Kasumi-1 (cell line): ENCODE measurements around the gene PIANP.
"Not testable (repeated sequence)": the region's sequence is repeated elsewhere in the genome, so short reads cannot be mapped to it uniquely, and the experiment has no call there.

ENCODE experiments used
- DNase-seq, 2 experiments: peaks; one replicate each; lab custom pipeline; 2025; lab: John Stamatoyannopoulos, UW

PIANP gene, protein sequence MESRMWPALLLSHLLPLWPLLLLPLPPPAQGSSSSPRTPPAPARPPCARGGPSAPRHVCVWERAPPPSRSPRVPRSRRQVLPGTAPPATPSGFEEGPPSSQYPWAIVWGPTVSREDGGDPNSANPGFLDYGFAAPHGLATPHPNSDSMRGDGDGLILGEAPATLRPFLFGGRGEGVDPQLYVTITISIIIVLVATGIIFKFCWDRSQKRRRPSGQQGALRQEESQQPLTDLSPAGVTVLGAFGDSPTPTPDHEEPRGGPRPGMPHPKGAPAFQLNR

DNA sequence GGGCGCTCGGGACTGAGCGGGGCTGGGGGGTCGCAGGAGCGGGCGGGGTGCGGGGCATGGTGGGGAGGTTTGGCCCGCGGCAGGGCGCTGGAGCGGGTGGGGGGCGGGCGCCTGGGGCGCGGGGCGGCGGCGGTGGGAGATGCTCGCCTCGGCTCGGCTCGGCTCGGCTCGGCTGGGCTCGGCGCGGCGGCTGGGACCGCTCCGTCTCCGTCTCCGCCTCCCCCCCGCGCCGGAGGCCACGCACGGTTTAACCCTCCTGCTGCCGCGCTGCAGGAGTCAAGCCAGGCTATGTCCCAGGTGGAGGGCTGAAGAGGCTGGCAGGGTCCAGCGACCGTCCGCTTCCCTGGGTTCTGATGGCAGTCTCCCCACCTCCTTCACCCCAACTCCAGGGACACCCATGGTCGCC, at the start of gene PIANP:
PIANP (minus strand) TSS at position 170 of the 406 bp plus-strand sequence. CDS start 2,754 bp downstream, outside the sequence.
- no peak for DNase-seq

DNA sequence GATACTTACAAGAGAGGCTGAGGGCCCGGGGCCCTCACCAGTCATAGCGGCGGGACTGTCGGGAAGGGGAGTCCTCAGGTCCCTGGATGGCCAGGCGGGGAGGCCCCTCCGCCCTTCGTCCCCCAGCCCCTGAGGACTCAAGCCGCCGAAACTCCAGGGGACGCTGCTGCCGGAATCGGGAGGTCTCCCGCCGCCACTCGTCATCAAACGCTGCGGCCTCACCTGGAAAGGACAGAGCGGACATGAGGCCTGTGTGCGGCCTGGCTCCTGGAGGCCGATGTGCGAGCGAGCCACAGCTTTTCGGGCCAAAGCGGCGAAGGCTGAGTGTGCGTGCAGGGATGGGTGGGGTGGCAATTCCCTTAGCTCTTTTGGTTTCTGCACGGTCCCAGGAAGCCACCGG, 48.1 kb upstream of the PIANP start:
- no peak for DNase-seq

GRCh38 chr12:6747216-6747615, 46.6 kb upstream of the PIANP start:
- DNase-seq, result no peak

DNA sequence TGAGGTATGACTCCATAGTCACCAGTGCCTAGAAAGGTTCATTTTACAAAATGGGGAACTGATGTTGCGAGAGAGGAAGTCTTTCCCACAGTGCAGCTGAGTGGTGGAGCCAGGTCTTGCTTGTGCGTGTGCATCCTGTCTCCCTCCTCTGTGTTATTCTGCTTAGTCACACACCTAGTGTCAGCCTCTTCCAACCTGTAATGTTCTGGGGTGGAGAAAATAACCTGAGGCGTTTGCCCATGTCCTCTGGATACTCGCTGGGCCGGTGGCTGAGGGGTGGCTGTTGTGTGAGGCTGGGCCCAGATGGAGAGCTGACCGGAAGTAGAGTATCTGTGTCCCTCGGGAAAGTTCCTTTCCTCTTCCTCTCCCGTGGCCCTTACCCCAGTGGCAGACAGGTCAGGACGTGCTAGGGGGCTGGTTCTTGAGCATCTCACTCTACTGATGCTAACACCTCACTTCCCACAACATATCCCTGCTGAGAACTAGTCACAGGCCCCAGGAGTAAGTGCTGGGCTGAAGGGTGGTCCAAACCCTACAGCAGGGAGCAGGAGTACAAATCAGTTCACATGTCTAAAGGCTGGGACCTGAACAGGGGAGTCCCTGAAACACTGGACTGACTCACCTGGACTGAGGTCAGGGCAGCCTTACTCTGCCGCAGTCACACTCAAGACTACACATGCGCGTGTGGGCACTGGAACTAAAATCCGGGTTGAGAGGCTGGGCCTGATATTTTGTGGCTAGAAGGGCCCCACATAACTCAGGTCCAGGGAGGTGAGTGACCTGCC, 45.3 kb upstream of the PIANP start:
- peak; percentile 68 to 71 for DNase-seq

DNA sequence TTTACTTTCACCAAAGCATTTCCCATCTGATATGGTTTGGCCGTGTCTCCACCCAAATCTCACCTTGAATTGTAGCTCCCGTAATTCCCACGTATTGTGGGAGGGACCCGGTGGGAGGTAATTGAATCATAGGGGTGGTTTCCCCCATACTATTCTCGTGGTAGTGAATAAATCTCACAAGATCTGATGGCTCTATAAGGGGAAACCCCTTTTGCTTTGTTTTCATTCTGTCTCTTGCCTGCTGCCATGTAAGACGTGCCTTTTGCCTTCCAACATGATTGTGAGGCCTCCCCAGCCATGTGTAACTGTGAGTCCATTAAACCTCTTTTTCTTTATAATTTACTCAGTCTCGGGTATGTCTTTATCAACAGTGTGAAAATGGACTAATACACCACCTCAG, 42.7 kb upstream of the PIANP start:
- DNase-seq, result not testable (repeated sequence)

DNA sequence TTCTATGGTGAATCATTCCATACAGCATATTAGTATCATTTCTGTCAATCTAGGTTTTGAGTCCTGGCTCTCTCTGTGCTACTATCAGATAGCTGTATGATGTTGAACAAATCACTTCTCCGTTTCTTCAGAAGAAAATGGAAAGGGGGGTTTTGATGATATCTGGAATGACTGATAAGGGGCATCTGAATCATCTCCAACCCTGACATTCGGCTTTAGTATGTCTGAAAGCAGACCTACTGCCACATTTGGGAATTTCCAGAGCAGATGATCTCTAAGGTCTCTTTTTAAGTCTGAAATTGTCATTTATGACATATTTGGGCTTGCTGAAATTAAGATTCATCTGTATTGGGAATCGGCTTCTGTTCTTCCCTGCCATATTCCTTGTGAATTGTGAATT, 42.2 kb upstream of the PIANP start:
- no peak for DNase-seq

DNA sequence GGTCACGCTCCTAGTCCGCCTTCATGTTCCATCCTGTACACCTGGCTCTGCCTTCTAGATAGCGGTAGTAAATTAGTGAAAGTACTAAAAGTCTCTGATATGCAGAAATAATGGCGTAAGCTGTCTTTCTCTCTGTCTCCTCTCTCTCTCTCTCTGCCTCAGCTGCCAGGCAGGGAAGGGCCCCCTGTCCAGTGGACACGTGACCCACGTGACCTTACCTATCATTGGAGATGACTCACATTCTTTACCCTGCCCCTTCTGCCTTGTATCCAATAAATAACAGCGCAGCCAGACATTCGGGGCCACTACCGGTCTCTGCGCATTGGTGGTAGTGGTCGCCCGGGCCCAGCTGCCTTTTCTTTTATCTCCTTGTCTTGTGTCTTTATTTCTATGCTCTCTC, 41.5 kb upstream of the PIANP start:
- DNase-seq, result not testable (repeated sequence)

DNA sequence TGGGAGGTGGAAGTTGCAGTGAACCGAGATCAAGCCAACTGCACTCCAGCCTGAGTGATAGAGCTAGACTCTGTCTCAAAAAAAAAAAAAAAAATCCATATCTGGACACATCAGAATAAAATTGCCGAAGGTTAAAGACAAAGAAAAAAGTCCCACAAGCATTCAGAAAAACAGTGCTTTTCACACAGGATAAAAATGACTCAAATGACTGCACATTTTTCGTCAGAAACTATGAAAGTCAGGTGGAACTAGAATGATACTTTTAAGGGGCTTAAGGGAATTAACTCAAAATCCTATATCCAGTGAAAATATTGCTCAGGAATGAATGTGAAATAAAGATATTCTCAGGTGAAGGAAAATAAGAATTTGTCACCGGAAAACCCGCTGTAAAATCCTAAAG, 36.1 kb upstream of the PIANP start:
- DNase-seq, result no peak

GRCh38 chr12:6735448-6736191, 35.0 kb upstream of the PIANP start:
- peak in 1 of 2 experiments; percentile 8 for DNase-seq

DNA sequence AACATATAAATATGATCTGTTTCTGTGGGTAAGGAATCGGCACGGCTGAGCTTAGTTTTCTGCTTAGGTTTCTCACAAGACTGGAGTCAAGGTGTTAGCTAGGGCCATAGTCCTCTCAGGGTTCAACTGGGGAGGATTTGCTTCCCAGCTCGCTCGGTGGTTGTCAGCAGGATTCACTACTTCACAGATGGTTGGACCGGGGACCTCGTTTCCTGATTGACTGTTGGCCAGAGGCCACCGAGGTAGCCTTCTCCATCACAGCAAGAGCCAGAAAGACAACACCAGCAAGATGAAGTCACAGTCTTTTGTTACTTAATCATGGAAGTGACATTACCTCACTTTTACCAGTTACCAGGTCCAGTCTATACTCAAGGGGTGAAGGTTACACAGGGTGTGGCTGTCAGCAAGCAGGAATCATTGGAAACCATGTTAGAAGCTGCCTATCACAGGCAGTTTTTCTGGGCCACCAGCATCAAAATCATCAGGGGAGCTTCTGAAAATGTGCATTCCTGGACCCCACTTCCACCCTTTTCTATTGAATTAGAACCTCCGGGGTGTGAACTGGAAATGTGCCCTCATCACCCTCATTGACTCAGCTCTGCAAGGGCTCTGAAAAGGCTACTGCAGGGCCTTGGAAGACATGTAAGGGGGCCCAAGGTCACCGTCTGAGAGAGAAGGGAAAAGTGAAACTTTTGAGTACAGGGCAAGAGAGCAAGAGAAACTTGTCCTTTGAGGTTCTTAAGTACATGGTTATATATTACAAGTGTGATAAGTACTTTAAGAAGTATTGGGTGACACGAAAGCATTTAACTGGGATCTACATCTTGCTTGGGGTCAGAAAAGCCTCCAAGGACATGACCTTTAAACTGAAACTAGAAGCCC, 34.1 kb upstream of the PIANP start:
- no peak for DNase-seq

- DNase-seq, result no peak
These were observed 29.6 kb upstream of the PIANP start for GRCh38 chr12:6730169-6730568.

DNA sequence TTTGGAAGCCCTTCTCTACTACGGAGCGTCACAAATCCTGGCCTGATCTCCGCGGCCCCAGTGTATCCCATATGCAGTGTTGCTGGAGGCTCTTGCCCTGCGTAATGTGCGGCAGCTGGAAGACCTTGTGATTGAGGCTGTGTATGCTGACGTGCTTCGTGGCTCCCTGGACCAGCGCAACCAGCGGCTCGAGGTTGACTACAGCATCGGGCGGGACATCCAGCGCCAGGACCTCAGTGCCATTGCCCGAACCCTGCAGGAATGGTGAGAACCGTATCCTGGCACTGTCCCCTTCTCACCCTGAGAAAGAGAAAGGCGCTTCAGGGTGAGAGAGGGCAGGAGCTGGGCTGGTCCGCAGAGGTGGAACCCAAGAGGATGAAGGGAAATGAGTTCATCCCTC, 28.6 kb upstream of the PIANP start:
- DNase-seq, result no peak

DNA sequence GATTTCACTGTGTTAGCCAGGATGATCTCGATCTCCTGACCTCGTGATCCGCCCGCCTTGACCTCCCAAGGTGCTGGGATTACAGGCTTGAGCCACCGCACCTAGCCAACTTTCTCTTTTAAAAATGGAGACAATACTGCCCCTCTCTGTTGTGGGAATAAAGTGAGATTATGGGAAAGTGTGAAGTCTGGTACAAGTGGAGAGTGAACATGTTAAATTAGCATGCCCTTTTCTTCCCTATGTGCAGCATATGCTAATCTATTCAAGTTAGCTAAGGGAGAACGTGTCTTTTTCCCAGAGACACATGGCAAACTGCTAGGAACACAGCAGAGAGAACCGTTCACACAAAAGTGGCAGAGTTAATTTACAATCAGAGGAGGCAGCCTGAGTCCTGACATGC, 24.7 kb upstream of the PIANP start:
- DNase-seq, result no peak

- peak in 1 of 2 experiments; percentile 36 for DNase-seq
These were observed 23.8 kb upstream of the PIANP start for GRCh38 chr12:6724409-6724797.

DNA sequence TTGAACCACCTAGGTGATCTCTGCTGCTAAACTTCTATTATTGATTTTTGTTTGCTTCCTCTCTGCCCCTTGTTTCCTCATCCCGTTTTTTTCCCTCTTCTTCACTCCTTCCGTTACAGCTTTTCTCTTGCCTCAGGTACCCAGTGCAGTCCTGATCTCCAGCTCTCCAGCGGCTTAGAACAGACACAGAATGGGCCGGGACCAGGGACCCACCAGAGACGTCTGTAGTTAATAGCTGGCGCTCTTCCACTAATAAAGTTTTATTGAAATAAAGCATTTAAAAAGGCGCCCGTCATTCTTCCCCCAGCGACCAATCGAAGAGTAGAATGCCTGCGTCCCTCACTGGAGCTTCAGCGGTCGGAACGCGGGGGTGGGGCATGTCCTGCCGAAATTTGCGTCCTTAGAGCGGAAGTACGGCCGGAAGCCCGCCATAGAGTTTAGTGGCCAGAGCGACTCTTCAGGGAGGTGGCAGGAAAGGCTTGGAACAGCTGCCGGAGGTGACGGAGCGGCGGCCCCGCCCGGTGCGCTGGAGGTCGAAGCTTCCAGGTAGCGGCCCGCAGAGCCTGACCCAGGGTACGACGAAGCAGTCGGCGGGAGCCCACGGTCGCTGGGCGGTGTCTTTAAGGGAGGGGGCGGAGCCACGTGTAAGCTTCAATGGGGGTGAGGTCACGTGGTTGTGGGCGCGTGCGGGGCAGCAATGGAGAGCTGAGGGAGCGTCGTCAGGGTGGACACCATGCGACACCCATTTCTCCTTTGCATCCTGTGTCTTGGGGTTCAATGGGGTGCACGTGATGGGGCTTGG, 23.2 kb upstream of the PIANP start, which contains the start of gene COPS7A:
COPS7A (plus strand) TSS at position 440 of the 802 bp plus-strand sequence. CDS start 611 bp downstream, outside the sequence.
- peak; percentile 93 to 95 for DNase-seq

GRCh38 chr12:6722863-6723262, 22.2 kb upstream of the PIANP start:
- no peak for DNase-seq

DNA sequence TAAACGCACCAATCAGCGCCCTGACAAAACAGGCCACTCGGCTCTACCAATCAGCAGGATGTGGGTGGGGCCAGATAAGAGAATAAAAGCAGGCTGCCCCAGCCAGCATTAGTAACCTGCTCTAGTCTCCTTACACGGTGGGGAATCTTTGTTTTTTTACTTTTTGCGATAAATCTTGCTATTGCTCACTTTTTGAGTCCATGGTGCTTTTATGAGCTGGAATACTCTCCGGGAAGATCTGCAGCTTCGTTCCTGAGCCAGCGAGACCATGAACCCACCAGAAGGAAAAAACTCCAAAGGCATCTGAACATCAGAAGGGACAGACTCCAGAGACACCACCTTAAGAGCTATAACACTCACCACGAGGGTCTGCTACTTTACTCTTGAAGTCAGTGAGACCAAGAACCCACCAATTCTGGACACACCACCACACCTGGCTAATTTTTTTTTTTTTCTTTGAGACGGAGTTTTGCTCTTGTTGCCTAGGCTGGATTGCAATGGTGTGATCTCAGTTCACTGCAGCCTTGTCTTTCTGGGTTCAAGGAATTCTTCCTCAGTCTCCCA, 16.3 kb upstream of the PIANP start:
- no peak for DNase-seq

DNA sequence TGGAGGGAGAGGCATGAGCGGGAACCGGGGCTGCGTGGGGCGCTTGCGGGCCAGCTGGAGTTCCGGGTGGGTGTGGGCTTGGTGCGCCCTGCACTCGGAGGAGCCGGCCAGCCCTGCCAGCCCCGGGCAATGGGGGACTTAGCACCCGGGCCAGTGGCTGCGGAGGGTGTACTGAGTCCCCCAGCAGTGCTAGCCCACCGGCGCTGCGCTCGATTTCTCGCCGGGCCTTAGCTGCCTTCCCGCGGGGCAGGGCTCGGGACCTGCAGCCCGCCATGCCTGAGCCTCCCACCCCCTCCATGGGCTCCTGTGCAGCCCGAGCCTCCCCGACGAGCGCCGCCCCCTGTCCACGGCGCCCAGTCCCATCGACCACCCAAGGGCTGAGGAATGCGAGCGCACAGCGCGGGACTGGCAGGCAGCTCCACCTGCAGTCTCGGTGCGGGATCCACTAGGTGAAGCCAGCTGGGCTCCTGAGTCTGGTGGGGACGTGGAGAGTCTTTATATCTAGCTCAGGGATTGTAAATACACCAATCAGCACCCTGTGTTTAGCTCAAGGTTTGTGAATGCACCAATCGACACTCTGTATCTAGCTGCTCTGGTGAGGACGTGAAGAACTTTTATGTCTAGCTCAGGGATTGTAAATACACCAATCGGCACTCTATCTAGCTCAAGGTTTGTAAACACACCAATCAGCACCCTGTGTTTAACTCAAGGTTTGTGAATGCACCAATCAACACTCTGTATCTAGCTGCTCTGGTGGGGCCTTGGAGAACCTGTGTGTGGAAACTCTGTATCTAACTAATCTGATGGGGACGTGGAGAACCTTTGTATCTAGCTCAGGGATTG, 15.6 kb upstream of the PIANP start:
- DNase-seq, result not testable (repeated sequence)

DNA sequence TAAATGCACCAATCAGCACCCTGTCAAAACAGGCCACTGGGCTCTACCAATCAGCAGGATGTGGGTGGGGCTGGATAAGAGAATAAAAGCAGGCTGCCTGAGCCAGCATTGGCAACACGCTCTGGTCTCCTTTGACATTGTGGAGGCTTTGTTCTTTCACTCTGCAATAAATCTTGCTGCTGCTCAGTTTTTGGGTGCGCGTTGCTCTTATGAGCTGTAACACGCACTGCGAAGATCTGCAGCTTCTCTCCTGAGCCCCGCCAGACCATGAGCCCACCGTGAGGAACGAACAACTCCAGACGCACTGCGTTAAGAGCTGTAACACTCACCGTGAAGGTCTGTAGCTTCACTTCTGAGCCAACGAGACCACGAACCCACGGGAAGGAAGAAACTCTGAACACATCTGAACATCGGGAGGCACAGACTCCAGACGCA, 8.4 kb upstream of the PIANP start:
- DNase-seq, result no peak
